Measurements from ENCODE around the gene EP300. TPM values are rescaled to one million over a fixed set of nuclear protein-coding genes. Genes with fewer than 3 reads are reported as not detected.
"Not testable (repeated sequence)": the region's sequence is repeated elsewhere in the genome, so short reads cannot be mapped to it uniquely, and the experiment has no call there.

Gene EP300
- total RNA-seq: 68.9 TPM

GRCh38 chr22:41092023-41092817, at the start of gene EP300:
Gene EP300, plus strand, starts transcription at chr22:41092592. Its CDS starts 413 bp downstream, at chr22:41093005.
- peak; percentile 79 for DNase-seq

- DNase-seq: no peak
These were observed 48.7 kb upstream of the EP300 start for GRCh38 chr22:41043722-41044121.

- not testable (repeated sequence) for DNase-seq
These were observed 46.8 kb upstream of the EP300 start for GRCh38 chr22:41045575-41045974.

GRCh38 chr22:41047801-41048211, 44.6 kb upstream of the EP300 start:
- DNase-seq: no peak

GRCh38 chr22:41048345-41048744, 44.0 kb upstream of the EP300 start:
- DNase-seq: not testable (repeated sequence)

- peak; percentile 13 for DNase-seq
These were observed 43.3 kb upstream of the EP300 start for GRCh38 chr22:41048791-41049717.

- DNase-seq: not testable (repeated sequence)
These were observed 42.6 kb upstream of the EP300 start for GRCh38 chr22:41049795-41050194.

GRCh38 chr22:41050883-41051282, 41.5 kb upstream of the EP300 start:
- DNase-seq: no peak

GRCh38 chr22:41052661-41053490, 39.5 kb upstream of the EP300 start:
- no peak for DNase-seq

- DNase-seq: no peak
These were observed 35.3 kb upstream of the EP300 start for GRCh38 chr22:41057076-41057475.

GRCh38 chr22:41062146-41062545, 30.2 kb upstream of the EP300 start:
- no peak for DNase-seq

GRCh38 chr22:41064326-41064725, 28.1 kb upstream of the EP300 start:
- not testable (repeated sequence) for DNase-seq

- not testable (repeated sequence) for DNase-seq
These were observed 26.1 kb upstream of the EP300 start for GRCh38 chr22:41066341-41066740.

GRCh38 chr22:41067968-41068367, 24.4 kb upstream of the EP300 start:
- DNase-seq: not testable (repeated sequence)

- no peak for DNase-seq
These were observed 21.6 kb upstream of the EP300 start for GRCh38 chr22:41070665-41071331.

- no peak for DNase-seq
These were observed 18.3 kb upstream of the EP300 start for GRCh38 chr22:41074061-41074460.

- no peak for DNase-seq
These were observed 17.9 kb upstream of the EP300 start for GRCh38 chr22:41074466-41074865.

GRCh38 chr22:41074941-41075710, 17.3 kb upstream of the EP300 start:
- no peak for DNase-seq

GRCh38 chr22:41075946-41076345, 16.4 kb upstream of the EP300 start:
- DNase-seq: no peak

- DNase-seq: no peak
These were observed 15.5 kb upstream of the EP300 start for GRCh38 chr22:41076857-41077256.

GRCh38 chr22:41078931-41079330, 13.5 kb upstream of the EP300 start:
- DNase-seq: no peak
